Nucleus accumbens (tissue), 56 donors: Measurements from ENCODE around the gene SPATA12.

ENCODE experiments used
- DNase-seq, 56 donors: peaks; one replicate each; lab custom pipeline; 2025; lab: John Stamatoyannopoulos, UW

SPATA12 gene

DNA sequence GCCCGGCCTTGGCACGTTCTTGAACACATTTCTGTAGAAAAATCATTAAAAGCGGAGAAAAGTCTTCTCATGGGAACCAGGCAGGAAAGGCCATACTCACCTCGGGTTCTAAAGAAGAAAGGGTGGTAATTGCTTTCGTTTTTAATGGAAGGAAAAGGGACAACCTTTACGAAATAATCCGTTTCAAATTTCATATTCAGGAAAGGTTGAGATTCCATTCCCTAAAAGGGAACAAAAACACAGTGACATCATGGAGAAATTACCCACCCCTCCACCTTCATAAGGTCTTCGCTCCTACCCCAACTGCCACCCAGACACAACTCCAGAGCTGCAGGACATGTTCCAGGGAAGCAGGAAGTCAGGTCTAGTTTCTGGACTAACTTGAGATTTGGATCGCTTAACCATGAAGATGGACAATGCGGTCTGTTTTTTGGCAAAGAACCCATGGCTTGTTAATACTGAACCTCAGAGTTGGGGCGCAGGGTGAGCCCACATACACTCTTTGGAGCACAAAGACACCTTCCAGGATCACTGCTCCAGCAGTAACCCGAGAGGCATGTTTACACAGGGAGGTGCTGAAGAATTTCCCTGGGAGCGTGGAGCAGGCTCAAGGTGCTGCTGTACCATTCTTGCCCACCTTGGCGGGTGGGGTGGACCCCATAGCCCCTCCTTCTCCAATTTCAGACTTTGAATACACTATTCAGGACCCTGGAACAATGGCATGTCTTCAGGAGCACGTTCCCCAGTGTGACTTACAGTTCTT, 49.2 kb downstream of the SPATA12 start:
- no peak for DNase-seq

DNA sequence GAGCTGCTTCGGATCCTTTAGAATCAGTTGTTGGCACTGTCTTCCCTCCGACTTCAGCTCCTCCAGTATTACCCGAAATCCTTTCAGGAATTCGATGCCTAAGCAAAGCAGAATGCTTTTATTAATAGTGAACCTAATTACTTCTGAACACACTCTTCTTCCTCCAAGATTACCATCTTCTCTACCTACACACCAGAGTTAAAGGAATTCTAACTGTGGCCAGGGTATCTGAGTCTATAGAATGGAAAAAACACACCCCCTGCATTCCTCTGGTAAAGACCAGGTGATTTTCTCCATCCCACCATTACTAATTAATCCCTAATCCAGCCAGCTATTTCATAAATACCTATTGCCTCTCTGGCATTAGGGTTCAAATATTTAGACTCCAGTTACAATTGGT, 49.8 kb downstream of the SPATA12 start:
- no peak for DNase-seq

DNA sequence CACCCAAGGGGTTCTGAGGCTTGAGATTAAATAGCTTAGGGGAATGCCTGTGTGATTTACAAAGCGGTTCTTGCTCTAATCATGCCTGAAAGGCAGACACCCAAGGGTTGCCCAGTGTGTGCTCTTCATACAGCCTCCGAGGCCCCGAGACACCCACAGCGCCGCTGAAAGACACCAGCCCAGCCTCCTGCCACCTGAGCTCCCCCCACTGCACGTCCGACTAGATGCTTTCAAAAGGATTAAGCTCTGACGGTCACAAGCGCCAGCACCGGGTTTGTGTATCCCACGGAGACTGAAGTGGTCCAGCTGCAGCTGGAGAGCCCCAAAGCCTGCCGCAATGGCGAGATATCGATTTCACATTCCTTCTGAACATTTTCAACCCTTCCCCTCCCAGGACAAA, 50.3 kb downstream of the SPATA12 start:
- DNase-seq, result no peak

DNA sequence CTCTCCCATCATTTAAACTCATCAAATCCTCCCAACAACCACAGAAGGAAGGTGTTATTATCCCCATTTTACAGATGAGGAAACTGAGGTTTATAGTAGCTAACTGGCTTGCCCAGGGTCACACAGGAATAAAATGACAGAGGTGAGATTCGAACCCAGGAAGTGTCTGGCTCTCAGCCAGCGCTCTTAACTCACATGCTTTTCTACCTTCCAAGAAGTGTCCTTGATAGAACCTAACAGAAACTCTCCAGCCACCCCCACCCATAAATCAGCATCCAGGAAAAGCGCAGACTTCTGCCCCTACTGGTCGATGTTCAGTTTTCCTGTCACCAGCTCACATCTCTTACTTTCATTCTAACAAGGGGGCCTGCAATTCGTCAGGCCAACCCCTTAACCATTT, 51.7 kb downstream of the SPATA12 start:
- no peak for DNase-seq

DNA sequence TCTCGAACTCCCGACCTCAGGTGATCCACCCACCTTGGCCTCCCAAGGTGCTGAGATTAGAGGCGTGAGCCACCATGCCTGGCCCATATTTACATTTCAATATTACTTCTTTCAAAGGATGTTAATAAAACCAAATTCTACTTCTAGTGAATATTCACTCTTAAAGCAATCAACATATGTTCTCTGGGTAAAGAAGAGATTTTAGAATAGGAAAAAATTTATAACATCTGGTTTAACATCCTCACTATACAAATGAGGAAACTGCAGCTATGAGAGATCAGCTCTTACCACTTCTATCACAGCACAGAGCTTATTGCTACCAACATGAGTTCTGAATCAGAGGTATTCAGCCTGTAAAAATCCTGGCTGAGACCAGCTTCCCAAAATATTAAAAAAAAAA, 56.0 kb downstream of the SPATA12 start:
- no peak for DNase-seq

DNA sequence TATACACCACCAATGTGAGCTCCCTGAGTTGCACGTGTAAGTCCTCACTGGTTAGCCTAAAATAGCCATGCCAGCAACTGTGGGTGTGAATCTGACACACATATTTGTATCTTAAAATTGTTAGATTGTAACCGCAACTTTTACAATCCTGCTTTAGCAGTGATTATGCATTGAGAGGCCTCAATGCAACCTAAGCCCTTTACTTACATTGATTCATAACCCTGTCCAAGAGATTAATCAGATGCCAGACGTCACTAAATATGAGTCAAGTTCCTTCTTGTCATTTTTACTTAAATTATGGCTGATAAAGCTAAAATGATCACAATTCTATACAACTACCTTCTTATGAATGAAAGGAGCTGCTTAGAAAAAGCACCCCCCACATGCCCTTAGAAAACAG, 57.8 kb downstream of the SPATA12 start:
- DNase-seq, result no peak

DNA sequence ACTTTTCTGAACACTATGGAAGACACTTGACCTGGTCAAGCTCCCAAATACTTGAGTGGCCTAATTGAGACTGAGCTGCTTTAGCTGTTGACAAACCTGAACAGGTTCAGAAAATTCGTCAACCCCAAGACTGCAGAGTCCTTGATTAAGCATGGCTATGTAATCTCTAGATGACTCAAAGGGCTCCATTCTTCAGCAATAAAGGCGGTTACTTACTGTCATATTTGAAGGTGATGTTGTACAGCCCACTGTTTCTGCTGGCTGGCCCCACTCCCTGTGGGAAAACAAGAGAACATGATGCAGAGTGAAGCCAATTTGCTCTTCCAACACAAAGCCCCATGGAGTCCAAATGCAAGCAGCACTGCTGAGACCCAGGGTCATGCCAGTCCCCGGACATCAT, 59.6 kb downstream of the SPATA12 start:
- DNase-seq, result no peak

DNA sequence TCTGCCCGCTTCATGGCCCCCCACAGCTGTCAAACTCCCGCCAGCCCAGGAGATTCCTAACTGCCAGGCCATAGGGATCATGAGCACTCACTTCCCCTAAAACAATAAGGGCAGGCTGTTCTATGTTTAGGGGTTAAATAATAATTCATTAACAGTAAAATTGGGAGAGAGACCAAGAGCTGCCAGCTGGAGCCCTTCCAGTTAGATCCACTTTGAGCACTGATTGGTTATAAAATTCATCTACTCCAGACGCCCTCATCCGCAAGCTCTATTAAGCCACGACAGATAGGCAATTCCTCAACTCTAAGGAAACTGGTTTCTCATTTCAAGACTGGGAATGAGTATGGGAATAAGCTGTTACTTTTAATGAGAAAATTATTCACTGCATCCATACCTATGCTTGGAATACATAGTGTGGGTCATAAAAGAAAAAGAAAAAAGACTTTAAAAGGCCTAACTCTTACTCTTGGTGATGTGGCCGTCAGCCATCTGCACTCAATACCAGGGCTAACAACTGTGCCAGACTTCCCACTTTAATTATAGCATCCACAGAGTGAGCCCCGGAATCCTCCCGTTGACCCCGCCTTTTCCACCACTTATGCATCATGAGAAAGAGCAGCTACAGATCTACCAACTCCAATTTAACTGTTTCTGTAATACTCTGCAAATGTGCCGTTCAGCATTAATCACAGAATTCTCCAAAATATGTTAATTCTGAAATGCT, 60.1 kb downstream of the SPATA12 start:
- no peak for DNase-seq
